Endothelial cell (in vitro differentiated cells): ENCODE results near the gene EDNRA. TPM values are rescaled to one million over a fixed set of nuclear protein-coding genes. Genes with fewer than 3 reads are reported as not detected.

ENCODE experiments used
- DNase-seq: peaks from one replicate; pipeline ENCODE4 v3.0.0; 2021; ENCODE audit warnings: low spot score
- H3K27ac Mint-ChIP-seq: one replicate; pipeline ENCODE4 v1.8.0; 2021; ENCODE audit warnings: mixed read lengths, inconsistent platforms; ENCODE audit not compliant: unreplicated experiment
- H3K27me3 Mint-ChIP-seq: one replicate; pipeline ENCODE4 v1.8.0; 2021; ENCODE audit warnings: mild to moderate bottlenecking, moderate library complexity, mixed read lengths, inconsistent platforms; ENCODE audit not compliant: unreplicated experiment
- H3K36me3 Mint-ChIP-seq: one replicate; pipeline ENCODE4 v1.8.0; 2021; ENCODE audit warnings: mild to moderate bottlenecking, low read depth, mixed read lengths, inconsistent platforms; ENCODE audit not compliant: unreplicated experiment
- H3K4me1 Mint-ChIP-seq: one replicate; pipeline ENCODE4 v1.8.0; 2021; ENCODE audit warnings: mild to moderate bottlenecking, mixed read lengths, inconsistent platforms; ENCODE audit not compliant: unreplicated experiment
- H3K4me3 Mint-ChIP-seq: one replicate; pipeline ENCODE4 v1.8.0; 2021; ENCODE audit warnings: mild to moderate bottlenecking, mixed read lengths, inconsistent platforms; ENCODE audit not compliant: unreplicated experiment
- H3K9me3 Mint-ChIP-seq: one replicate; pipeline ENCODE4 v1.8.0; 2021; ENCODE audit warnings: mixed read lengths, inconsistent platforms; ENCODE audit not compliant: unreplicated experiment
- total RNA-seq: library from RNA; stranded (reverse); fragmentation: NEBNext Ultra II Directional; extraction: Animal tissue kit (Norgen Biotek cat#: 25700); gene quantifications from one replicate; pipeline ENCODE4 v1.2.1, GENCODE V29; 2021; ENCODE audit not compliant: unreplicated experiment
- TF ChIP-seq, protein P1 (sequence below): fragments of 200-600 bp; sonication (generic); IDR thresholded peaks from one replicate; pipeline ENCODE4 v1.5.0; 2021; ENCODE audit warnings: antibody characterized with exemption; ENCODE audit not compliant: unreplicated experiment

Gene EDNRA
- total RNA-seq, 1 donor from 2014 or later, result 0.23 TPM

DNA sequence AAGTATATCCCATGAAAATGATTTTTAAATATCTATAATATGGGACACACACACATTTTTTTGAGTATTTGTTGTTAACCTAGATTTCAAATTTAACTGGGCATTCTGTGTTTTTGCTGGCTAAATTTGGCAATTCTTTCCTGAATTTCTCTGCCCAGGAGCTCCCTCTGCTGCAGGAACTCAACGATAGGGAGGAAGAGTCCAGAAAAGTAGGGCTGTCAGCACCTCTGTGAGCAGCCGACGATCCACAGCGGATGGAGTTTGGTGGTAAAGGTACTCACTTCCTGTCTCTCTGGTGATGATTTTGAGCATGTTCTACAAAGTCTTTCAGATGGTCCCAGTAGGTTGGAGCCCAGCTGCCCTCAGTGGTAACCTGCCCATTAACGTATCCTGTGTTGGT is 113.2 kb downstream of the EDNRA start:
- TF ChIP-seq, protein P1, sequence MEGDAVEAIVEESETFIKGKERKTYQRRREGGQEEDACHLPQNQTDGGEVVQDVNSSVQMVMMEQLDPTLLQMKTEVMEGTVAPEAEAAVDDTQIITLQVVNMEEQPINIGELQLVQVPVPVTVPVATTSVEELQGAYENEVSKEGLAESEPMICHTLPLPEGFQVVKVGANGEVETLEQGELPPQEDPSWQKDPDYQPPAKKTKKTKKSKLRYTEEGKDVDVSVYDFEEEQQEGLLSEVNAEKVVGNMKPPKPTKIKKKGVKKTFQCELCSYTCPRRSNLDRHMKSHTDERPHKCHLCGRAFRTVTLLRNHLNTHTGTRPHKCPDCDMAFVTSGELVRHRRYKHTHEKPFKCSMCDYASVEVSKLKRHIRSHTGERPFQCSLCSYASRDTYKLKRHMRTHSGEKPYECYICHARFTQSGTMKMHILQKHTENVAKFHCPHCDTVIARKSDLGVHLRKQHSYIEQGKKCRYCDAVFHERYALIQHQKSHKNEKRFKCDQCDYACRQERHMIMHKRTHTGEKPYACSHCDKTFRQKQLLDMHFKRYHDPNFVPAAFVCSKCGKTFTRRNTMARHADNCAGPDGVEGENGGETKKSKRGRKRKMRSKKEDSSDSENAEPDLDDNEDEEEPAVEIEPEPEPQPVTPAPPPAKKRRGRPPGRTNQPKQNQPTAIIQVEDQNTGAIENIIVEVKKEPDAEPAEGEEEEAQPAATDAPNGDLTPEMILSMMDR, result no peak
- H3K36me3 Mint-ChIP-seq, result no peaks in the 10 kb centered on the region
- no peak overlapping the region for H3K27ac Mint-ChIP-seq
- H3K4me3 Mint-ChIP-seq, result no peak overlapping the region
- no peaks in the 10 kb centered on the region for H3K27me3 Mint-ChIP-seq
- no peaks in the 10 kb centered on the region for H3K9me3 Mint-ChIP-seq
- H3K4me1 Mint-ChIP-seq, result no peaks in the 10 kb centered on the region
- DNase-seq, result no peak

Other genes starting within 250 kb of the EDNRA start
- gene TMEM184C, start 136.3 kb downstream of the EDNRA start, total RNA-seq, result 26.2 TPM
- gene PRMT9, start 203.1 kb downstream of the EDNRA start, total RNA-seq, result 8.3 TPM